SIG-M5 (cell line): ENCODE results near the gene PSMF1.
A peak's percentile ranks its signal among the peaks of the same experiment; 100 is the strongest.

Experiments
- DNase-seq: peaks from one replicate; lab custom pipeline; 2025; lab: John Stamatoyannopoulos, UW

The PSMF1 gene

DNA sequence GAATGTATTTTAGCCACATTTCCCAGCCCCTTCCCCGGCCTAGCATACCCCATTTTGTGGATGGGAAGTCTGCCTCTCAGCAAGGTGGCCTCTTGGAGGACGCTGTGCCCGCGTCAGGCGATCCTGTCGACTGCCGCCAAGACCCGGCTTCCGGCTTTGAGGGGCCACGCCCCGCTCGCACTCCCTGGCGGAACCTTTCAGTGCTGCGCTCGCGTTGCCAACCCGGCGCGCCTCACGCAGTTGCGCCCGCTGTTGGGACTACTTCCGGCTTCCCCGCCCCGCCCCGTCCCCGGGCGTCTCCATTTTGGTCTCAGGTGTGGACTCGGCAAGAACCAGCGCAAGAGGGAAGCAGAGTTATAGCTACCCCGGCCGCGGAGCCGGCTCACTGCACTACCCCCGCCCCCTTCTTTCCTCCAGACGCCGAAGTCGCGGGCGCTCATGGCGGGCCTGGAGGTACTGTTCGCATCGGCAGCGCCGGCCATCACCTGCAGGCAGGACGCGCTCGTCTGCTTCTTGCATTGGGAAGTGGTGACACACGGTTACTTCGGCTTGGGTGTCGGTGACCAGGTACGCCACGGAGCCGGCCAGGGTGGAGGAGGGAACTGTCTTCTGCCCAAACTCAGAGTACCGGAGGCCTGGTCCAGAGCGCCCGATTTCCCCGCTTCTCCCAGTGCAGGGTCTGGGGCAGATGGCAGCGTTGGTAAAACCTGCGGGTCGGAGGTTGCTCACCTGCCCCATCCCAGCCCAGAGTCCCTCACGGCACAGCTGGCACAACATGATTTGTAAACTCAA, at the start of gene PSMF1:
TSS of gene PSMF1 (plus strand) at position 267 of the 792 bp plus-strand sequence. CDS start at position 439, 172 bp downstream.
- DNase-seq: peak; percentile 61

GRCh38 chr20:1072258-1072657, 46.1 kb upstream of the PSMF1 start:
- no peak for DNase-seq

DNA sequence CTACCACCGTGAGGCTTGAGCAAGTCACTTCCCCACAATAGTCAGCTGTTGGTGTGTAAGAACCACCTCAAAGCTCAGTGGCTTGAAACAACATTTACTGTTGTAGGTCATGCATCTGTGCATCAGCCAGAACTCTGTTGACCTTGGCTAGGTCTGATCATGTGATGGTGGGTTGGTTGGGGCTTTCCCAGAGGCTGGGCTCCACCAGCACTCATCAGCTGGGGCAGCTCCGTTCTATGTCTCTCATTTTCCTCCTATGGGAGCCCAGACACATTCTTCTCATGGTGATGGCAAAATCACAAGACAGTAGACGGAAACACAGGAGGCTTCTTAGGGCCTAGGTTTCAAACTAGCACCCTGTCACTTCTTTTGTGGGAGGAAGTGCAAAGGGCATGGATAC, 42.8 kb upstream of the PSMF1 start:
- DNase-seq: no peak

DNA sequence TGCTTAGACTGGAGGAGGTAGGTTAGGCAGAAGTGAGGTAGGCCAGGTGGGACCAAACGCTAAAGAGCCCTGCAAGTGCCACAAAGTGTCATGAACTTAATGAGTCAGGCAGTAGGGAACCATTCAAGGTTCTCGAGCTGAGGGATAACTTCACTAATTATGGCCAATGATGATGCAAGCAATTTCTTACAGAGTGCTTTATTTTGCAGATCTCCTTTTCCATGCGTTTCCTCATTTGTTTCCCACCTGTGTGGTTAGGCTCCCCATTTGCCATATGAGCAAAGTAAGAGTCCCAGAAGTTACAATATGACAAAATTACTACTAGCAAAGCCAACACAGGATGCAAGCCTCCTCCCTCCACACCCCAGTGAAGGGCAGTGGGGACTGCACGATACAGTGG, 36.5 kb upstream of the PSMF1 start:
- no peak for DNase-seq

GRCh38 chr20:1083431-1084080, 34.8 kb upstream of the PSMF1 start:
- no peak for DNase-seq

DNA sequence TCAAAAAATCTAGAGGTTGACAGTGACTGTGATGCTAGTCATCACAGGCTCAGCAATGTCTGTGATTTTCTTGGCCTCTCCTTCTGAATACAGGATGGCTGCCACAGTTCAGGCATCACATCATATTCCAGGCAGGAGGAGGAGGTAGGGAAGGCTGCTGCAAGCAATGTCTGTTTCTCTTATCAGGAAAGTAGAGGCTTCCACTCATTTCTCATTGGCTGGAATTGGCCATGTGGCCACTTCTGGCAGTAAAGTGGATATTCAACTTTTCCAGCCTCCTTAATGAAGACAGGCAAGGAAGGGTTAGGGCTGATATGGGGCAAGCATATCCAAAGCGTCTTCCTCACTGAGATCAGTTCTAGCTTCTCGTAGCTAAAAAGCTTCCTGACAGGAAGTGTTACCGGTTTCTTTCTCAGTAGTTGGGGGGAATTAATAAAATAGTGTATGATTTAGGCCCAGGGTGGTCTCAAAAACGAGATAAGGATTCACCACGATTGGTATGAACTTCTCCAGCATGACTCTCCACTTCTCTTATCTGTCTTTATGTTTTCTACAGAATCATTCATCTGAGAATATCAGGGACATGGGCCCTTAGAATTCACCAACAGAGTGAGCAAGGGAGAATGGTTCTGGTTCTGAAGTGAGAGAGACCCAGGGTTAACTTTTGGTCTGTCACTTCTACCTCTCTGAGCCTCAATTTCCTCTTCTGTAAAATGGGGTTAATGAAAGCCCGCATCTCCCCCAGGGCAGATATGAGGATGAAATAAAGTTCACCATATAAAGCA, 32.7 kb upstream of the PSMF1 start:
- no peak for DNase-seq

GRCh38 chr20:1086277-1087213, 31.9 kb upstream of the PSMF1 start:
- DNase-seq: no peak

GRCh38 chr20:1087311-1087905, 31.0 kb upstream of the PSMF1 start:
- no peak for DNase-seq

DNA sequence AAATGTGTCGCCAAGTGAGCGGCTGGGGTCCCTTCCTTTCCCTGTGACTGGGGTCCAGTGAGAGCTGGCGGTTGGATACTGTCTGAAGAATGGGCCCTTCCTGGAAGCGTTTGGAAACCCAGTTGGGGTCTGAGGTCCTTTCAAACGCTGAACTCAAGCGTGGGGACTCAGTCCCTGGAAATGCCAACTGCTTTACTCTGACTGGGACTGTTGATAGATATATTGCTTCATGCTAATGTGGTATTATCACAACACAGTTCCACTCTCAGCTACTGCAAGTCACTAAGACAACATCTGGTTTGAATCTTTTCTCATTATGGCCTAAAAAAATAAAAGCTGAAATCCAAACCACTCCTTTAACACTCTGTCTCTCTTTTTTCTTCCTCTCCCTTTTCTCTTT, 23.7 kb upstream of the PSMF1 start:
- no peak for DNase-seq

GRCh38 chr20:1101533-1101932, 16.9 kb upstream of the PSMF1 start:
- DNase-seq: no peak

DNA sequence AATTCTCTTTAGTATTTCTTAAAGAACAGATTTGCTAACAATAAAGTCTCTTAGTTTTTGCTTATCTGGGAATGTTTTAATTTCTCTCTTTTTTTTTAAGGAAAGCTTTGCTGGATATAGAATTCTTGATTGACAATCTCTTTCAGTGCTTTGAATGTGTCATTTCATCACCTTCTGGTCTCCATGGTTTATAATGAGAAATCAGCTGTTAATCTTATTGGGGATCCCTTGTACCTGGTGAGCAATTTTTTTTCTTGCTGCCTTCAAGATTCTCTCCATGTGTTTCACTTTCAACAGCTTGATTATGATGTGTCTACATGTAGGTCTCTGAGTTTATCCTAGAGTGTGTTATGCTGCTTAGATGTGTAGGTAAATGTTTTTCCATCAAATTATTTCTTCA, 16.4 kb upstream of the PSMF1 start:
- no peak for DNase-seq

- no peak for DNase-seq
Measured at GRCh38 chr20:1103751-1104150, 14.7 kb upstream of the PSMF1 start.

GRCh38 chr20:1105599-1106194, 12.7 kb upstream of the PSMF1 start:
- DNase-seq: no peak

GRCh38 chr20:1107176-1107575, 11.2 kb upstream of the PSMF1 start:
- no peak for DNase-seq

GRCh38 chr20:1108437-1108920, 9.9 kb upstream of the PSMF1 start:
- DNase-seq: no peak

DNA sequence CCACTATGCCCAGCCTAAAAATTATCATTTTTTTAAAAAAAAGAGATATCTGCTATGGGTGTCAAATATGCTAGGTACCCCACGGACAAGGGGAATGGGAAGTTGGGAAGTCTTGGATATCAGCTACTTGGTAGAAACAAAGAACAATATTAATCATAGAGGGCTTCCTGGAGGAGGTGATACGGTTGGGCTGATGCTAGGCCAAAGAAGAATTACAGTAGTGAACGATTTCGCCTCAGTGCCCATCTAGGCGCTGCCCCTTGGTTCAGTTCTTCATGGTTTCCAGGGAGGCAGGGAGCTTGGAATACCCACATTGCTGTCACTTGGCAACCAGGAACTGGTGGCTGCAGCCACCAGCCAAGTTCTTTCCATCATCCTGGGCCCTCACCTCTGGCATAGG, 5.5 kb upstream of the PSMF1 start:
- DNase-seq: no peak

DNA sequence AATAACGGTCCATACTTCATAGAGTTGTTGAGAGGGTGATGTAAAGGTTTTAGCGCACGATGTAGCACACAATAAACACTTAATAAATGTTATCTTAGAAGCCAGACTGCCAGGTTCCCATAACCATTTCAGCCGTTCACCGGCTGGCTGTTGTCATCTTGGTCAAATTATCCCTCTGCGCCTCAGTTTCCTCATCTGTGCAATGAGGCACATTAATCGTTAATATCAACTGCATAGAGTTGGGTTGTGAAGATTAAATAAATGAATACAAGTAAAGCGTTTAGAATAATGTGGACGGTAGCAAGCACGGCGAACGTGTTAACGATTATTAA, 432 bp upstream of the PSMF1 start:
- DNase-seq: no peak

- DNase-seq: no peak
Measured at GRCh38 chr20:1119128-1119505, 715 bp downstream of the PSMF1 start.

GRCh38 chr20:1119524-1119923, 1.1 kb downstream of the PSMF1 start:
- no peak for DNase-seq

GRCh38 chr20:1121429-1121828, 3.0 kb downstream of the PSMF1 start:
- DNase-seq: no peak
